Vagina (tissue), 2 donors: ENCODE data around the gene HEXB. TPM values are rescaled to one million over a fixed set of nuclear protein-coding genes. Genes with fewer than 3 reads are reported as not detected.
"Not testable (repeated sequence)": the region's sequence is repeated elsewhere in the genome, so short reads cannot be mapped to it uniquely, and the experiment has no call there.

Source experiments
- DNase-seq, 2 donors: peaks; one replicate each; pipeline ENCODE4 v3.0.0-alpha.2; 2017; ENCODE audit errors: extremely low spot score in 2 of 2
- H3K27ac ChIP-seq: fragments of 200-600 bp; sonication (generic); one replicate; pipeline ENCODE4 v1.5.1; 2019
- H3K27me3 ChIP-seq: fragments of 200-600 bp; sonication (generic); one replicate; pipeline ENCODE4 v1.5.1; 2019
- H3K36me3 ChIP-seq, 2 donors: fragments of 200-600 bp; sonication (generic); one replicate each; pipeline ENCODE4 v1.5.1; 2017 to 2019
- H3K4me1 ChIP-seq: fragments of 200-600 bp; sonication (generic); one replicate; pipeline ENCODE4 v1.5.1; 2019
- H3K4me3 ChIP-seq, 2 donors: fragments of 200-600 bp; sonication (generic); 1 replicate in 1 of 2; 2 replicates in 1 of 2; pipeline ENCODE4 v1.5.1; 2016 to 2019
- H3K9me3 ChIP-seq: fragments of 200-600 bp; sonication (generic); one replicate; pipeline ENCODE4 v1.5.1; 2019
- POLR2A ChIP-seq, 2 donors: fragments of 450-650 bp; IDR thresholded peaks; one replicate each; pipeline ENCODE4 v1.6.1; 2017; ENCODE audit warnings: antibody characterized with exemption in 2 of 2, mild to moderate bottlenecking in 2 of 2, moderate library complexity in 2 of 2
- POLR2AphosphoS5 ChIP-seq, 2 donors: sonication (generic); formaldehyde crosslinking; IDR thresholded peaks; one replicate each; pipeline ENCODE4 v1.9.0; 2017; ENCODE audit warnings: antibody characterized with exemption in 2 of 2, mild to moderate bottlenecking in 2 of 2, low read depth in 1 of 2; ENCODE audit not compliant: insufficient read depth in 1 of 2
- intact Hi-C: fragments of 100-400 bp; cut with DNase I; formaldehyde crosslinking; loops from one replicate; pipeline ENCODE4 v1.15.1; 2023
- total RNA-seq: library from RNA; depleted of rRNA; stranded (reverse); fragments of >200 nt; gene quantifications from one replicate; pipeline ENCODE4 v1.2.3, GENCODE V29; 2016
- TF ChIP-seq, protein P1 (sequence below), 3 experiments: fragments of 450-650 bp in 2 of 3; fragments of 200-600 bp in 1 of 3; sonication (generic) in 1 of 3; IDR thresholded peaks; one replicate each; pipeline ENCODE4 v1.5.1; 2017 to 2019; ENCODE audit warnings: antibody characterized with exemption in 3 of 3, mild to moderate bottlenecking in 2 of 3, moderate library complexity in 2 of 3

Gene HEXB
- total RNA-seq, 1 donor from 2014 or later: 118 TPM

DNA sequence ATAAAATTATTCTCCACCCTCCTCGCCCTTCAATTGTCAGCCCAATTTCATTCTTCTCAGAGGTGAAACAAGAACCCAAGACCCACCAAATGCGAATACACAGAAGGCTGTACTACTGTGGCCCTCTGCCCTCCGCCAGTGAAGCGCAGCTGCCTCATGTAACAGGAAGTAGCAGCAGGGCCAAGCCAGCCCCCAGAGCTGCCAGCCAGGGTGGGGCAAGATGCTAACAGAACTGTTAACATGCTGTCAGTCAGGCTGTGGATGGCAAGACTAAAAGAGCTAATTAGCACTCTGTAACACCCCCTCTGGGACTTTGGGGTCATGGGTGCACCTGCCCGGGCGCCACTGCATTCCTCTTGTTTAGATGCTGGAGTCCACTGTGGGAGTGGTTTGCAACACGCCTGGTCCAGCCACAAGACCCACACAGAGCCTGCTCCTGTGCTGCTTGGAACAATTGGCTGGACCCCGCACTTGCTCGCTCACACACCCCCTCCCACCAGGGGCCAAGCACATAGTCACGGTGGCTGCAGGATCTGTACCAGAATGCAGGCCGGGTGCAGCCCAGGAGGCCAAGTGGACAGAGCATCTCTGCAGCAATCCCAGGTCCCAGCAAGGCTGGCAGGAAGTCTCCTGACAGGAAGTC lies 14.5 kb upstream of the HEXB start:
- peaks cover 6% of the 10 kb centered on the region for H3K4me1 ChIP-seq
- no peak for DNase-seq
- intact Hi-C loops: no loop called here
- no peaks in the 10 kb centered on the region for H3K36me3 ChIP-seq
- no peak overlapping the region for H3K4me3 ChIP-seq
- H3K9me3 ChIP-seq: no peaks in the 10 kb centered on the region
- TF ChIP-seq POLR2A (IDR thresholded peaks at IDR 0.05) (no peak), POLR2AphosphoS5 (IDR thresholded peaks at IDR 0.05; ENCODE audit: insufficient read depth in 1 of 2, low read depth in 1 of 2) (no peak)
- TF ChIP-seq, protein P1, sequence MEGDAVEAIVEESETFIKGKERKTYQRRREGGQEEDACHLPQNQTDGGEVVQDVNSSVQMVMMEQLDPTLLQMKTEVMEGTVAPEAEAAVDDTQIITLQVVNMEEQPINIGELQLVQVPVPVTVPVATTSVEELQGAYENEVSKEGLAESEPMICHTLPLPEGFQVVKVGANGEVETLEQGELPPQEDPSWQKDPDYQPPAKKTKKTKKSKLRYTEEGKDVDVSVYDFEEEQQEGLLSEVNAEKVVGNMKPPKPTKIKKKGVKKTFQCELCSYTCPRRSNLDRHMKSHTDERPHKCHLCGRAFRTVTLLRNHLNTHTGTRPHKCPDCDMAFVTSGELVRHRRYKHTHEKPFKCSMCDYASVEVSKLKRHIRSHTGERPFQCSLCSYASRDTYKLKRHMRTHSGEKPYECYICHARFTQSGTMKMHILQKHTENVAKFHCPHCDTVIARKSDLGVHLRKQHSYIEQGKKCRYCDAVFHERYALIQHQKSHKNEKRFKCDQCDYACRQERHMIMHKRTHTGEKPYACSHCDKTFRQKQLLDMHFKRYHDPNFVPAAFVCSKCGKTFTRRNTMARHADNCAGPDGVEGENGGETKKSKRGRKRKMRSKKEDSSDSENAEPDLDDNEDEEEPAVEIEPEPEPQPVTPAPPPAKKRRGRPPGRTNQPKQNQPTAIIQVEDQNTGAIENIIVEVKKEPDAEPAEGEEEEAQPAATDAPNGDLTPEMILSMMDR (IDR thresholded peaks at IDR 0.05): no peak
- H3K27ac ChIP-seq: no peak overlapping the region
- no peaks in the 10 kb centered on the region for H3K27me3 ChIP-seq

DNA sequence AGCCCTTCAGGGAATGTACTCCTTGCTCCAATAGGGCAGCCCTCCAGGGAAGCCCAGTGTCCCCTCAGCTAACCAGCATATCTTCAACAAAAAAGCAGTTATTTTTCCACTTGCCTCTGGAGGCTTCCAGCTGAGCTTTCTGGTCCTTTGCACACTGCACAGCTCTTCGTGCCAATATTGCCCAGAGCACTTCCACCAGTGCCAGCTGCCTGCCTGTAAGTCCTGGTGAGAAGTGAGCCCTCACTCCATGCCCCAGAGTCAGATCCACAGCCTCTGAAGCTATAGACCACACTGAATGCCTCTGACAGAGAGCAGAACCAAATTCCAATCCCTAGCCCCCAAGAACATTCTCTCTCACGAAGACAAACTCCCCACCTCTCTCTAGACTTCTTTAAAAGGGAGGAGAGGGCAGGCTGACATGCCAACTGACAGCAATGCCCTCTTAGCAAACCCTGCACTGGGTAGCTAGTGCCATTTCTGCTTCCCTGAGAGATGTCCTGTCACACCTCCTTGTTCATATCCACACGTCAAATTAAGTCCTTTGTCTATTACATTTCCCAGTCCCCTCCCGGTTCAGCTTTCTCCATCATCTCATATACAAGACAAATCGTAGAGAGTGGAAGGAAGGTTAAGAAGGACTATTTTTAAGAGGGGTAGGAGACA lies 12.7 kb upstream of the HEXB start:
- H3K27ac ChIP-seq: no peak overlapping the region
- peaks cover 6% of the 10 kb centered on the region for H3K4me1 ChIP-seq
- TF ChIP-seq POLR2A (IDR thresholded peaks at IDR 0.05) (no peak), POLR2AphosphoS5 (IDR thresholded peaks at IDR 0.05; ENCODE audit: insufficient read depth in 1 of 2, low read depth in 1 of 2) (no peak)
- TF ChIP-seq, protein P1 (IDR thresholded peaks at IDR 0.05): no peak
- no peaks in the 10 kb centered on the region for H3K9me3 ChIP-seq
- no peaks in the 10 kb centered on the region for H3K27me3 ChIP-seq
- DNase-seq: no peak
- H3K36me3 ChIP-seq: no peaks in the 10 kb centered on the region
- intact Hi-C loops: loop anchor here (1.0 kb wide), 1 partner anchor 246 kb away; no protein-coding TSS in a partner anchor
- no peak overlapping the region for H3K4me3 ChIP-seq

DNA sequence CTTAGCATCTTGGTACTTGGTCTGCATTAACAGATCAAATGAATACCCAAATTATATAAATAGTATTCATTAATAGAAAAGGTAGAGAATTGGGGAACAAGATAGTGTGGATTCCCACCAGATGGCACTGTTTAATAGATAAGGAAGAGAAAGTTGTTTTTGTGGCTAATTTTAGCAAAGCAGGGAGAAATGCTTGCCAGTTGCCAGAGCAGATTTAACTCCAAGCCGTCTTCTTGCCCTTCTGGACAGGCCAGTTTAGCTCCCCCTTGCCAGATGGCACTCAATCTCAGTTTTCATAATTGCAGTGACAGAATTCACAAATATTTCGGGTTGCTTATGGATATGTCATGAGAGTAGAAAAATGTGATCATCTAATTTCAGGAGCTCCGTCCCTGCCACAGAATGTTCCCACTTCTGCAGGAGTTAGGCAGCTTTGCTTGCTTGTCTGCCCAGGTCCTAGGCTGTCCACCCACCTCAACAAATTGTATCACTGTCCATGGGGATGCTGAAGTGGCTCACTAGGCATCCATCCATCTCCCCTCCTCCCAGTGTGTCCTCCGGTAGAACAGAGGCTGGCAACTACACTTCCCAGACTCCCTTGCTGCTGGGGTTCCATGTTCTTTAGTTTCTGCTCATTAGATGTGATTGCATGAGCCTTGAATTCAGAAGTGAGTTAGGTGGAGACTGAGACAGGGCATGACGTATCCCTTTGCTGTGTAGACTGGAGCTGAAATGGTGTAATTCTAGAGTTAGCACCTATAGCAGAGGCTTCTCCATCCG lies 11.8 kb upstream of the HEXB start:
- no peak for DNase-seq
- Histone ChIP-seq H3K4me1 (peaks cover 6% of the 10 kb centered on the region), H3K27ac (peak overlapping the region; percentile 37), H3K9me3 (no peaks in the 10 kb centered on the region), H3K4me3 (peak overlapping the region in 1 of 2 donors; percentile 13), H3K36me3 (no peaks in the 10 kb centered on the region), H3K27me3 (no peaks in the 10 kb centered on the region)
- intact Hi-C loops: no loop called here
- TF ChIP-seq POLR2AphosphoS5 (IDR thresholded peaks at IDR 0.05; ENCODE audit: insufficient read depth in 1 of 2, low read depth in 1 of 2) (no peak), POLR2A (IDR thresholded peaks at IDR 0.05) (no peak)
- TF ChIP-seq, protein P1 (IDR thresholded peaks at IDR 0.05): peak; percentile 16 to 49 (median 37)

- H3K27me3 ChIP-seq, DNase-seq, H3K4me1 ChIP-seq, H3K9me3 ChIP-seq, intact Hi-C loops, H3K36me3 ChIP-seq, H3K27ac ChIP-seq, H3K4me3 ChIP-seq: not testable (repeated sequence)
Observed at GRCh38 chr5:74676466-74676865, 8.6 kb upstream of the HEXB start.

GRCh38 chr5:74678123-74678522 lies 6.9 kb upstream of the HEXB start:
- H3K4me3 ChIP-seq, H3K4me1 ChIP-seq, H3K9me3 ChIP-seq, DNase-seq, H3K36me3 ChIP-seq, intact Hi-C loops, H3K27ac ChIP-seq, H3K27me3 ChIP-seq: not testable (repeated sequence)

DNA sequence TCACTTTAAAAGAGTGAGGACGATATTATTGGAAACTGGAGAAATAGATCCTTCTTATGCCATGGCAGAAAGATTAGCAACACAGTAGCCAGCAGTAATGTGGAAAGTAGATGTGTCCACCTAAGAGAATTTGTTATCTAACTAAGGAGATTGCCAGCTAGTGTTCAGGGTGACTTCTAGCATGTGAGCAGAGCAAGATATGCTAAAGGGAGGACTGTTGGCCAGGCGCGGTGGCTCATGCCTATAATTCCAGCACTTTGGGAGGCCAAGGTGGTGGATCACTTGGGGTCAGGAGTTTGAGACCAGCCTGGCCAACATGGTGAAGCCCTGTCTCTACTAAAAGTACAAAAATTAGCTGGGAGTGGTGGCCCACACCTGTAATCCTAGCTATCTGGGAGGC lies 5.7 kb upstream of the HEXB start:
- DNase-seq, intact Hi-C loops, H3K9me3 ChIP-seq, H3K27me3 ChIP-seq, H3K4me1 ChIP-seq, H3K27ac ChIP-seq, H3K36me3 ChIP-seq, H3K4me3 ChIP-seq: not testable (repeated sequence)
